Measurements from ENCODE around the gene BCL2L2. TPM values are rescaled to one million over a fixed set of nuclear protein-coding genes. Genes with fewer than 3 reads are reported as not detected.

Gene BCL2L2
- total and polyA plus RNA-seq, 11 donors = 16.6 to 52.9 (median 36.7) TPM

- DNase-seq (peak in 4 of 5 donors; percentile 48 to 57 (median 56)), ATAC-seq (peak in 3 of 4 donors; percentile 50 to 65 (median 61))
- intact Hi-C loops (cut with DNase I) = loop anchor here (1.0 to 10.0 kb wide), 16 partner anchors 34 to 237 kb away; partner anchors contain the start of genes AP1G2 (in 5 of the 10), CMTM5 (in 3 of the 10), NGDN (in 2 of the 10) and THTPA (in 1 of the 10)
- Histone ChIP-seq H3K27me3 (no peaks in the 10 kb centered on the region), H3K9me3 (no peaks in the 10 kb centered on the region), H3K4me3 (no peak overlapping the region), H3K4me1 (peaks cover 0 to 11% (median 3%) of the 10 kb centered on the region in 12 donors), H3K27ac (peak overlapping the region in 1 of 12 donors; percentile 24), H3K36me3 (peaks cover 0 to 32% (median 27%) of the 10 kb centered on the region in 9 donors)
- WGBS, 4 donors = 40 to 47% (median 42%) methylated on average over 4 of the region's 4 CpGs
- TF ChIP-seq CTCF (IDR thresholded peaks at IDR 0.05) = peak; percentile 79 to 95 (median 88)
- TF ChIP-seq POLR2A (IDR thresholded peaks at IDR 0.05) = no peak
These were observed 21.5 kb downstream of the BCL2L2 start for GRCh38 chr14:23327947-23328744.

- intact Hi-C loops (cut with DNase I) = loop anchor here in 2 of 10 donors (5.0 kb wide), 1 partner anchor 37 kb away; the partner anchor contains the start of gene IL25 (in 2 of the 2)
- ATAC-seq = no peak
- Histone ChIP-seq H3K36me3 (no peaks in the 10 kb centered on the region), H3K9me3 (peaks cover 0 to 9% (median 0%) of the 10 kb centered on the region in 12 donors), H3K4me1 (no peaks in the 10 kb centered on the region), H3K27me3 (no peaks in the 10 kb centered on the region), H3K27ac (no peak overlapping the region), H3K4me3 (no peak overlapping the region)
- TF ChIP-seq POLR2A (IDR thresholded peaks at IDR 0.05) (no peak), CTCF (IDR thresholded peaks at IDR 0.05) (no peak)
- DNase-seq = no peak
- WGBS, 4 donors = 80 to 88% (median 85%) methylated on average over 5 of the region's 5 CpGs
These were observed 29.0 kb downstream of the BCL2L2 start for GRCh38 chr14:23335623-23336022.

DNA sequence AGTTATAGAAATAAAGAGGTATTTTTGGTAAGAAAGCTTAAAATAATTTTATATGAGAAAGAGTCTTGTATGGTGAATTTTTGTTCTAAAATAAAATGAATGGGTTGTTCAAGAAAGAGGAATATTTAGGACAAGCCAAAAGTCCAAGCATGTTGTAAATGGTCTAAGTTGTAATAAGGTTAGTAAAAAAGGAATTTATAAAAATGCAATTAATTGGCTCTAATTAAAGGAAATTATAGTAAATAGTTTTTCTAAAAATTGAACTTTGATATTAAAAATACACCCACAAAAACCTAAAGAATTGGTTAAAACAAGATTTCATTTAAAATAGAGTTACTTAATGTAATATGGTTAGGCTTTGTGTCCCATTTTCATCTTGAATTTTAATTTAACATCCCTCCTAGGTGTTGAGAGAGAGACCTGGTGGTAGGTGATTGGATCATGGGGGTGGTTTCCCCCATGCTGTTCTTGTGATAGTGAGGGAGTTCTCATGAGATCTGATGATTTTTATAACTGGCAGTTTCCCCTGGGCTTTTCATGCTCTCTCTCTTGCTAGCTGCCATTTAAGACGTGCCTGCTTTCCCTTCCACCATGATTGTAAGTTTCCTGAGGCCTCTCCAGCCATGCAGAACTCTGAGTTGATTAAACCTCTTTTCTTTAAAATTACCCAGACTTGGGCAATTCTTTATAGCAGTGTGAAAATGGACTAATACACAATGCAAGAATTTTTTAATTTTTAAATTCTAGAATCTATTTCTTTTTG lies 33.1 kb downstream of the BCL2L2 start:
- intact Hi-C loops (cut with DNase I) = loop anchor here in 2 of 10 donors (5.0 kb wide), 1 partner anchor 33 kb away; the partner anchor contains the start of gene IL25 (in 2 of the 2)
- TF ChIP-seq POLR2A (IDR thresholded peaks at IDR 0.05) = no peak
- TF ChIP-seq CTCF (IDR thresholded peaks at IDR 0.05) = no peak
- peaks cover 0 to 9% (median 0%) of the 10 kb centered on the region in 12 donors for H3K9me3 ChIP-seq
- no peak overlapping the region for H3K4me3 ChIP-seq
- no peak overlapping the region for H3K27ac ChIP-seq
- no peak for DNase-seq
- ATAC-seq = no peak
- H3K36me3 ChIP-seq = no peaks in the 10 kb centered on the region
- WGBS, 4 donors = 76 to 88% (median 82%) methylated on average over 1 of the region's 1 CpG
- no peaks in the 10 kb centered on the region for H3K4me1 ChIP-seq
- H3K27me3 ChIP-seq = no peaks in the 10 kb centered on the region

DNA sequence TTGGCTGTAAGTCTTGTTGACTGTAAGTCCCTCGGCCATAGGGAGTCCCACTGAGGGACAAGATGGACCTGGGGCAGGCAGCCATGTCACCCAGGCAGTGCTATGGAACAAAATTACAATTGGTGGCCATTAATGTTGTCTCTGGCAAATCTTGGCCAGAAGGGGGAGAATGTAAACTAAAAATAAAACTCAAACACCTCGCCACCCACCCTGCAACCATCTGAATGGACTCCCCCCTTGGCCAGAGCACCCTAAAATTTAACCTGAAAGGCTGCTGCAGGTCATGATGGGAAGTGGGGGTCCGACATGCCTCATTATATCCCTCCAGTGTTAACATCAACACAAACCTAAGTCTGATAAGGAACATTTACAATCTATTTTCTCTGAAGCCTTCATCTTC lies 37.8 kb downstream of the BCL2L2 start:
- Histone ChIP-seq H3K4me1 (peaks cover 0 to 9% (median 0%) of the 10 kb centered on the region in 12 donors), H3K27ac (no peak overlapping the region), H3K9me3 (peaks cover 0 to 7% (median 0%) of the 10 kb centered on the region in 12 donors), H3K4me3 (no peak overlapping the region), H3K36me3 (no peaks in the 10 kb centered on the region), H3K27me3 (no peaks in the 10 kb centered on the region)
- no peak for DNase-seq
- intact Hi-C loops (cut with DNase I) = no loop called here
- ATAC-seq = no peak
- TF ChIP-seq POLR2A (IDR thresholded peaks at IDR 0.05) (no peak), CTCF (IDR thresholded peaks at IDR 0.05) (no peak)
- WGBS, 4 donors = 64 to 72% (median 66%) methylated on average over 3 of the region's 3 CpGs
